Gastroesophageal sphincter (tissue), 3 donors: ENCODE data around the gene DOC2A.

Experiments
- CTCF ChIP-seq, 4 experiments: fragments of 200-600 bp in 2 of 4; fragments of 450-650 bp in 2 of 4; sonication (generic) in 1 of 4; IDR thresholded peaks; one replicate each; pipeline ENCODE4 v1.5.1; 2017 to 2019; ENCODE audit warnings: antibody characterized with exemption in 4 of 4, mild to moderate bottlenecking in 2 of 4, moderate library complexity in 2 of 4
- POLR2A ChIP-seq, 2 donors: fragments of 450-650 bp; IDR thresholded peaks; one replicate each; pipeline ENCODE4 v1.6.1; 2017; ENCODE audit warnings: antibody characterized with exemption in 2 of 2, mild to moderate bottlenecking in 2 of 2, moderate library complexity in 1 of 2
- POLR2AphosphoS5 ChIP-seq: sonication (generic); formaldehyde crosslinking; IDR thresholded peaks from one replicate; pipeline ENCODE4 v1.6.1; 2017; ENCODE audit warnings: antibody characterized with exemption

- TF ChIP-seq CTCF (IDR thresholded peaks at IDR 0.05): no peak
- no peak for TF ChIP-seq POLR2A (IDR thresholded peaks at IDR 0.05)
- TF ChIP-seq POLR2AphosphoS5: no peak
These were observed 19.8 kb downstream of the DOC2A start for GRCh38 chr16:29990883-29991570.
